HCT116 (cell line): ENCODE results near the gene PIM3. TPM values are rescaled to one million over a fixed set of nuclear protein-coding genes. Genes with fewer than 3 reads are reported as not detected.

Experiments
- ATAC-seq: fragments of 200-7000 bp; cut with Tn5 transposase; 2 replicates; pipeline ENCODE4 v1.9.1; 2020; ENCODE audit warnings: mild to moderate bottlenecking, moderate library complexity
- BruUV-seq: library from RNA; stranded (reverse); fragments of 400-500 nt; replicated peaks from 2 replicates; lab custom pipeline; 2021; lab: Mats Ljungman, UMichigan
- CTCF ChIA-PET: fragments of 300-600 bp; sonication (Branson Sonifier 250); formaldehyde crosslinking; loops from one replicate; lab custom pipeline; 2021; ENCODE audit warnings: antibody characterized with exemption; lab: Charles Lee
- POLR2A ChIA-PET: fragments of 300-600, 350-600 bp; sonication (Branson Sonifier 250); formaldehyde crosslinking; loops from one replicate; lab custom pipeline; 2021; ENCODE audit warnings: antibody characterized with exemption; lab: Charles Lee
- RAD21 ChIA-PET, 2 experiments: fragments of 300-600 bp; sonication (Branson Sonifier 250); formaldehyde crosslinking; loops; one replicate each; lab custom pipeline; 2023; ENCODE audit warnings: low total read pairs in 2 of 2; ENCODE audit not compliant: uncharacterized antibody in 2 of 2, unreplicated experiment in 2 of 2, low non-redundant PET in 1 of 2; lab: Charles Lee
- DNase-seq: peaks from one replicate; pipeline ENCODE4 v3.0.0-alpha.2; 2010; ENCODE audit warnings: low read depth, low spot score
- H2AFZ ChIP-seq: fragments of 200-600 bp; shearing (Covaris generic), sonication (generic); 2 replicates; pipeline ENCODE4 v1.6.1; 2017; ENCODE audit warnings: low read depth, mixed run types, mixed read lengths, antibody characterized with exemption, low read length; ENCODE audit not compliant: poor library complexity, severe bottlenecking
- H3K27ac ChIP-seq: 2 replicates; pipeline ENCODE4 v1.5.1; 2012; ENCODE audit warnings: low read depth, low read length
- H3K27me3 ChIP-seq: fragments of 200-600 bp; sonication (generic); 2 replicates; pipeline ENCODE4 v1.6.1; 2016; ENCODE audit warnings: mixed run types, low read length, mixed read lengths; ENCODE audit not compliant: insufficient read depth
- H3K36me3 ChIP-seq, 2 experiments: fragments of 200-500 bp in 1 of 2; fragments of 200-600 bp in 1 of 2; sonication (Bioruptor generic) in 1 of 2; sonication (generic) in 1 of 2; 2 replicates each; pipeline versions ENCODE4 v1.5.1 to v1.6.1; 2014 to 2016; ENCODE audit warnings: low read length in 2 of 2, inconsistent platforms in 1 of 2, mixed read lengths in 1 of 2, mixed run types in 1 of 2; ENCODE audit not compliant: insufficient read depth in 2 of 2, control insufficient read depth in 1 of 2
- H3K4me1 ChIP-seq, 2 experiments: fragments of 200-600 bp in 1 of 2; sonication (generic) in 1 of 2; 2 replicates each; pipeline versions ENCODE4 v1.5.1 to v1.6.1; 2012 to 2017; ENCODE audit warnings: low read length in 2 of 2, inconsistent platforms in 1 of 2, mild to moderate bottlenecking in 1 of 2, mixed read lengths in 1 of 2, mixed run types in 1 of 2, moderate library complexity in 1 of 2; ENCODE audit not compliant: insufficient read depth in 2 of 2, control insufficient read depth in 1 of 2
- H3K4me2 ChIP-seq: fragments of 200-600 bp; sonication (generic); 2 replicates; pipeline ENCODE4 v1.6.1; 2017; ENCODE audit warnings: mixed run types, low read length, mixed read lengths
- H3K4me3 ChIP-seq, 2 experiments: fragments of 200-600 bp in 1 of 2; sonication (generic) in 1 of 2; replicated peaks in 1 of 2; 2 replicates each; pipeline ENCODE4 v1.5.1; 2011 to 2016; ENCODE audit warnings: low read length in 2 of 2, control low read depth in 1 of 2, low read depth in 1 of 2, mild to moderate bottlenecking in 1 of 2, mixed read lengths in 1 of 2, mixed run types in 1 of 2
- H3K79me2 ChIP-seq: fragments of 200-600 bp; sonication (generic); 2 replicates; pipeline ENCODE4 v1.6.1; 2017; ENCODE audit warnings: mild to moderate bottlenecking, mixed run types, low read length, moderate library complexity, mixed read lengths; ENCODE audit not compliant: insufficient read depth
- H3K9ac ChIP-seq: fragments of 200-600 bp; sonication (generic); 2 replicates; pipeline ENCODE4 v1.6.1; 2016; ENCODE audit warnings: low read length, mixed read lengths
- H3K9me2 ChIP-seq: fragments of 200-600 bp; sonication (generic), shearing (Covaris generic); 2 replicates; pipeline ENCODE4 v1.6.1; 2017; ENCODE audit warnings: mixed run types, mild to moderate bottlenecking, moderate library complexity; ENCODE audit not compliant: insufficient read depth
- H3K9me3 ChIP-seq, 2 experiments: fragments of 200-500 bp in 1 of 2; fragments of 200-600 bp in 1 of 2; sonication (Bioruptor generic) in 1 of 2; sonication (generic) in 1 of 2; 2 replicates each; pipeline ENCODE4 v1.6.1; 2014 to 2017; ENCODE audit warnings: low read length in 2 of 2, mixed read lengths in 2 of 2, inconsistent platforms in 1 of 2, low read depth in 1 of 2, mild to moderate bottlenecking in 1 of 2, mixed run types in 1 of 2, moderate library complexity in 1 of 2; ENCODE audit not compliant: control insufficient read depth in 1 of 2, insufficient read depth in 1 of 2
- H4K20me1 ChIP-seq: fragments of 200-600 bp; sonication (generic), shearing (Covaris generic); 2 replicates; pipeline ENCODE4 v1.6.1; 2017; ENCODE audit warnings: mixed run types, mild to moderate bottlenecking, moderate library complexity; ENCODE audit not compliant: insufficient read depth
- ATF3 ChIP-seq: IDR thresholded peaks from 2 replicates; pipeline ENCODE4 v1.6.1; 2012
- CBX3 ChIP-seq: IDR thresholded peaks from 2 replicates; pipeline ENCODE4 v1.6.1; 2012; ENCODE audit warnings: low read depth
- EGR1 ChIP-seq: IDR thresholded peaks from 2 replicates; pipeline ENCODE4 v1.6.1; 2012; ENCODE audit warnings: low read depth
- EZH2phosphoT487 ChIP-seq: fragments of 200-600 bp; IDR thresholded peaks from 2 replicates; pipeline ENCODE4 v1.6.1; 2018; ENCODE audit warnings: antibody characterized with exemption, borderline replicate concordance
- MAX ChIP-seq: IDR thresholded peaks from 2 replicates; pipeline ENCODE4 v1.6.1; 2012
- RAD21 ChIP-seq: IDR thresholded peaks from 2 replicates; pipeline ENCODE4 v1.6.1; 2012; ENCODE audit warnings: low read depth, mild to moderate bottlenecking
- SIN3A ChIP-seq: IDR thresholded peaks from 2 replicates; pipeline ENCODE4 v1.6.1; 2012; ENCODE audit warnings: low read depth
- TCF7L2 ChIP-seq: IDR thresholded peaks from 2 replicates; pipeline ENCODE4 v1.7.0; 2011; ENCODE audit warnings: borderline replicate concordance, inconsistent platforms; ENCODE audit not compliant: insufficient read depth, insufficient read length; ENCODE audit errors: extremely low read depth
- YY1 ChIP-seq: IDR thresholded peaks from 2 replicates; pipeline ENCODE4 v1.6.1; 2011; ENCODE audit warnings: low read length, low read depth, moderate library complexity, mild to moderate bottlenecking; ENCODE audit not compliant: insufficient replicate concordance; ENCODE audit errors: extremely low read depth
- intact Hi-C: fragments of 100-400 bp; cut with micrococcal nuclease; formaldehyde crosslinking; loops from 2 replicates; pipeline ENCODE4 v1.10.0; 2022
- total RNA-seq: library from RNA; stranded (reverse); gene quantifications from one replicate; pipeline ENCODE4 v1.2.1, GENCODE V29; 2021; ENCODE audit not compliant: unreplicated experiment

Gene PIM3
- total RNA-seq, 1 experiment from 2014 or later: 116 TPM

GRCh38 chr22:49966774-49967705, 6.5 kb downstream of the PIM3 start:
- TF ChIP-seq YY1: no peak
- no peak for TF ChIP-seq SIN3A
- TF ChIP-seq EGR1: no peak
- no peak for TF ChIP-seq CBX3
- no peak for TF ChIP-seq EZH2phosphoT487
- no peak for TF ChIP-seq RAD21
- no peak for TF ChIP-seq TCF7L2
- TF ChIP-seq MAX: no peak
- TF ChIP-seq ATF3: no peak
- Histone ChIP-seq H3K4me3 (no peak overlapping the region), H3K27me3 (no peaks in the 10 kb centered on the region), H3K79me2 (peaks cover 34% of the 10 kb centered on the region), H3K36me3 (peaks cover 18 to 27% of the 10 kb centered on the region in 2 experiments; a peak in 3 of 4 replicates), H3K4me2 (no peak overlapping the region), H4K20me1 (peaks cover 16% of the 10 kb centered on the region; the same call in 1 of the 2 replicates), H3K4me1 (peaks cover 41 to 83% of the 10 kb centered on the region in 2 experiments), H3K9ac (no peak overlapping the region), H3K27ac (peak overlapping the region; percentile 48), H3K9me3 (no peaks in the 10 kb centered on the region), H3K9me2 (no peaks in the 10 kb centered on the region), H2AFZ (no peak overlapping the region)
- CTCF ChIA-PET: interaction anchor here (1.8 kb wide), 1 partner anchor 36 kb away, joined by 5 read pairs; no protein-coding TSS in a partner anchor
- ATAC-seq (no peak), DNase-seq (no peak)
- RAD21 ChIA-PET: no interaction called here
- intact Hi-C loops: no loop called here
- BruUV-seq: no TSS peak
- POLR2A ChIA-PET: interaction anchor here (0.6 kb wide), 2 partner anchors 32 to 34 kb away, joined by 3 to 4 read pairs; no protein-coding TSS in a partner anchor
